GM21737 (cell line): Measurements from ENCODE around the gene SAMMSON.

Source experiments
- ATAC-seq: cut with Tn5 transposase; IDR thresholded peaks from one replicate; pipeline ENCODE4 v1.9.1; 2021; ENCODE audit warnings: mild to moderate bottlenecking, moderate library complexity; ENCODE audit not compliant: unreplicated experiment

SAMMSON gene

DNA sequence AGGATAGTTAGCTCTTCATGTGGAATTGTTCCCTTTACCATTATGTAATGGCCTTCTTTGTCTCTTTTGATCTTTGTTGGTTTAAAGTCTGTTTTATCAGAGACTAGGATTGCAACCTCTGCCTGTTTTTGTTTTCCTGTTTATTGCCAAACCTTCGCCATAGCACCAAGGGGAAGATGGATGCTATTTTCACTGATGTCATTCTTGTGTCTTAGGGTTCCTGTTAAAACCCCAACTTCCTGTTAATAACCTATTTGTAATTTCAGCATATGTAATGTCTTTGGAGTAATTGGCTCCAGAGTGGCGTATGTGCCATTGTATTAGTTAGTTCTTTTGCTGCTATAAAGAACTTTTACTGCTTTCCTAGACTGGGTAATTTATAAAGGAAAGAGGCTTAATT, 10.8 kb downstream of the SAMMSON start:
- no peak for ATAC-seq

DNA sequence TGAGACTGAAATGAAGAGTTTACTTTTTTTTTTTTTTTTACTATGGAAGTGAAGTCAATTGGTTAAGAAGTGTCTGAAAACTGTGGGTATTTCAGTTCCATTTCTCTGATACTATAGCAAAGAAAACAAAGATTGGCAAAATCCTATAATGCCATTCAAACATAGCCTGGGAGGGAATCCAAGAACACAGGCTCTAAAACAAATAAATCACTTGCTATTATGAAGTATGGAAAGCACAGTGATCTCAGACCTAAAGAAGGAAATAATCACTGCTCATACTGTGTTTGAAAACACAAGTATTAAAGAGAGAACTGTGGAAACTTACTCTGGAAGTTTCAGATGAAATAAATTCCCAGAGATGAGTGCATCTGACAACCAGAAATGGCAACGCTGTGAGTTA, 12.0 kb downstream of the SAMMSON start:
- no peak for ATAC-seq

DNA sequence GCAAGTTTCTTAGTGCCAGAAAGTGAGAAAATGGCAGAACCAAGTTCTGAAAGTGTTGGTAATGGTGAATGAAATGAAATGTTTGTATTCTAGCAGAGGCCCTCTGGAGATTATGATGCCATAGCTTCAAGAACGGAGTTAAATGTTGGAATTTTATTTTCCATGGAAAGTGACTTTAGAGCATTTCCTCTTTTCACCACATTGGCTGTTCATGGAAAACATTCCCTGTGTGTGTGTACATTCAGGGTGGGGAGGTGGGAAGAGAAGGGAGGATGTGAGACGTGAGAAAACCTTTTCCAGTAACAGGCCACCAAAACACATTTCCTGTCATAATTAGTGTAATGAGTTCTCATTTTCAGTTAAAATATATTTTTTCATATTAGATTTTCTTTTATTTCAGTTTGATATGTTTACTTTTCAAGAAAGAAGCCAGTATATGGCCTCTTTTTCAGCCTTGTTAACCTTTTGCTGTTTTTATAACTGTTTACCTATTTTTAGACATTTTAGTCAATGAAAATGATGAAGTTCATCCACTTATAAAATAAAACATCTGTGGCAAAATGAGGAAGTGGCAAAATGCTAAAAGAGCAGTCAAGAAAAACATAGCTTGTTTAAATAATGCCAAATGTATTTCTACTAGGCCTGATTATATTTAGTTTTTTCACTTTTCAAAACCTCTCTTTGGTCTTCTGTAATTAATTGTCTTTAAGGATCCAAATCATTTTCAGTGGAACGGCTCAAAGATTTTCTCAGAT, 21.6 kb downstream of the SAMMSON start:
- no peak for ATAC-seq

DNA sequence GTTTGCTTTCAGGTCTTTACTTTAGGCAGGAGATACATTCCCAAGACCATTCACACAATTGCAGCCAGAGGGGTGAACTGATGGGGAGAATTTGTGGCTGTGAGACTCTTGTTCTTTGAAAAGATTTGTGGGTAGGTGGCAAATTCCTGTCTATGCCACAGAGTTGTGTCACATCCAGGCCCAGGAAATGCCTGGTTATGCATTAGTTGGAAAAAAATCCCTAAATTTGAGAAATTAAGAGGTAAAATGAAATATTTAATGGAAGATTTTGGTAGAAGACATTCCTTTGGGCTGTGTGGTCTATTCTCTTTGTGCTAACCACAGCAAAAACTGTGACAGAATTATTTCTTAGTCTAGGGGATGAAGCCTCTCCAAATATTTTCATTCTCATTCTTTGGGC, 28.8 kb downstream of the SAMMSON start:
- no peak for ATAC-seq

DNA sequence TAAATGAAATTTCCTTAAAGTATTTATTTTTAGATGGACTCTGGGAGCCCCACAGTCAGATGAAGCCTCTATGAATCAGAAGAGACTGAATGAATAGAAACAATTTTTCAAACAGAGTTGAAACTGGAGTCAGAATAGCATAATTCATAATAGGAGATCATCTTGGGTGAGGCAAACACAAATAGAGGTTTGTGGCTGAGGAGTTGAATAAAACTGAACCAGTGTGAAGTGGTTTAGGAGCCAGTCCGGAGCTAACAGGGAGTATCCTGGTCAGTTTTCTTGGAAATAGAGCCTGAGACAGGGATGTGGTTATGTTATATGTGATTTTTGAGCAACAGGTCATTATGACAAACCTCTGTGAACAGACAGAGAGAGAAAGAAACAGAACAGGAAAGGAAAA, 39.2 kb downstream of the SAMMSON start:
- ATAC-seq, result no peak

DNA sequence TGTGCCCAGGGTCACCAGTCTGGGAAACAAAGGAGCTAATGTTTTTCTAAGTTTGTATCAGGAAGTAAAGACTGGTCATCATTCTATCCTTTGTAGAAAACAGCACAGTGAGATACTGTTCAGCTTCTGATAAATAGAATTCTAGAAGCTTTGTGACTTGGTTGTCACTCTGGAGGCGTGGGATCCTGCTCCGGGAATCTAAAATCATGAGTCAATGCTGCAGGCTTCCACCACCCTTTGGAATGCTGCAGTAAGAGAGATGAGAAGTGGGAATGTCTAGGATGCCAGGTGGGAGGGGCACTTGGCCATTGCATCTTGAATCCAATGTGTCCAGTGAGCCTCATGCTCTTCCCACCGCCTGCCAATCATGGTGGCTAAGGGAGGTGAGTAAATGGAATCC, 40.9 kb downstream of the SAMMSON start:
- ATAC-seq, result no peak

DNA sequence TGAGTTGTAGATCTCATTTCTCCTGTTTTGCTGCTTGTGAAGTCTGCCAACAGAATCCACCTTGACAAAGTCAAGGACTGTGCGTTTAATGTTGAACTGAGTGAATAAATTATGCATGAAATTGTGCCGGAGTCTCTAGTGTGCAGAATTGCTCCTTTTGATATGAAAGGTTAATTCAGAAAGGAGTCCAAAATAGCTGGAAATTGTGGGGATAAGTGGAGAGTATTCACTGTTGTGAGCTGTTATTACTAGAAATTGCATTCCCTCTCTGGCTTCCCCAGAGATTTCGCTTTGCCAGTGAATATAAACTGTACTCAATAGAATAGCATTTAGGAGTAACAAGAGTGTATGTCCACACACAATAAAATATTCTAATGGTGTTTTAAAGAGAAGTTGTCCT, 43.1 kb downstream of the SAMMSON start:
- ATAC-seq, result no peak

DNA sequence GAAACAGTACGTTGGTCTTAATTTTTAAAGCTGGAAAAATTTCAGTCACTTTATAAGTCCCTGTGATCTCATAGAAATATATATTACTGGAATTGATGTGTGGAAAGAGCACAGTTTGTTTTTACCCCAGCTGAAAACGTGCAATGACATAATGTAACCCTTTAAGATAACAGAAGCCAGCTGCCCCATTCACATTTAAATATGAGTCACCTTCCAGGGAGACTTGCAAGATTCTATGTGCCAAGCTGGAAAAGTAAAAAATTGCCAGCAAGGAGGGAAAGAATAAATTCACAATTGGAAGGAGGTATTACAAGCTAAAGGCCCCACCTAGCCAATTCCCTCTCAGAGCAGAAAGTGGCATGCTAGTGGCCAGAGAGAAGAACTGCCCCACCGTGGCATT, 50.2 kb downstream of the SAMMSON start:
- no peak for ATAC-seq

DNA sequence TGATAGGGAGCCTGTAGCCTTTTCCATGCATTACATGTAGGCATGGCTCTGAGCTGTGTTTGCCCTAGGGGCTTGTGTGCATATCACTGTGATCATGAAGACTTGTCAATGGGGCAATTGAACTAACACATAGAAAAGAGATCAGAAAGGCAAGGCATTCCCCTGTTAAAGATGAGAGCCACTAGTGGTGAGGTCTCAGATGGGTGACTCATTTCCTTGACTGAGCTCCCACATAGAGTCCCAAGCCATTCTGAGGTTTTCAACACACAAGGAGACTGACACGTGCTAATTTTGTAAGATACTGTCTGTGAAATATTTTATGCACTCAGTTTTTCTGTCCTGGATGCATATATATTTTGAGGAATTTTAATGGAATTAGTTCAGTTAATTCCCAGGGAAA, 53.8 kb downstream of the SAMMSON start:
- ATAC-seq, result no peak

DNA sequence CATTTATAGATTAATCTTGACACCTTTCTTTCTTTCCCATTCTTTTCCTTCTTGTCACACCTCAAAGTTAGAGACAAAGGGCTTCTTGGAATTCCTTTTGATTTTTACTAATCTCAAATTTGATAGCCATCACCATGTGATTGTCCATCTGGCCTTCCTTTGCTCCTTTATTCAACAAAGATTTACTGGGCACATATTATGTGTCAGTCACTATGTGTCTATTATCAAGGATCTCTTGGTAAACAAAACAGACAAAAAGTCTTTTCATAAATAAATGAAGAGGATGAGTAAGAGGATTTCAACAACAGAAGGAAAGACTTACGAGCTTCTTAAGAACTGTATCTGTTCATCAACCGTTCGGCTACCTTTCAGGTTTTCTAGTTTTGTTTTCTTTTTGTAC, 56.5 kb downstream of the SAMMSON start:
- ATAC-seq, result no peak

DNA sequence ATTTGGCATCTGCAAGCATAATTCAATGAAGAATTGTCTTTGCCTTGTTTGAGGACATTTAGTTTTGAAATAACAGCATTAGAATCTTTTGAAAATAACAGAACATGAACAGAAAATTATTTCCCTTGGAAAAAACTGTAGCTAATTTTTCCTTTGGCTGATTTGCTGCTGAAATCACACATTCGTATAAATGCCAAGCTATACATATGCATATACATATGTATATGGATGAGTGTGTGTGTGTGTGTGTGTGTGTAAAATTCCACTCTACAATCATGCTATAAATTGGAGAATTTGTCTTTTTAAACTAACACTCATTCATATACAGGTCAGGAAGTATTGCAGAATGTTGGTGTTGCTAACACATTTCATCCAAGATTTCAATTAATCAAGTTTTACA, 57.9 kb downstream of the SAMMSON start:
- ATAC-seq, result no peak

DNA sequence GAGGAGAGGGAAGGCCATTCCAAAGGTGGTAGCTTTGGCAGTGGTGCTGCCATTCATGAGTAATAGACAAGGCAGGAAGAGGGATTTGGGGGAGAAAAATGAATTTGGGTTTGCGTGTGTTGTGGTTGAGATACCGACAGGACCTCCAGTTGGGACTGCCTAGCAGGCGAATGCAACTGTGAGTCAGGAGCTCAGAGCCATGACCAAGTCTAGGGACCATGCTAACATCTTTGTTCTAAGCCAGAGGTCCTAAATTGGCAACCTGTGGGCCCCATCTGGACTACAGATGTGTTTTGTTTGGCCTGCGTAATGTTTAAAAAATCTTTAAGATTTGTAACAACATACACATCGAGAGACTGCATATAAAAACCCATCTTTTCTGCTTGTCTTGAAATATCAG, 61.6 kb downstream of the SAMMSON start:
- no peak for ATAC-seq

DNA sequence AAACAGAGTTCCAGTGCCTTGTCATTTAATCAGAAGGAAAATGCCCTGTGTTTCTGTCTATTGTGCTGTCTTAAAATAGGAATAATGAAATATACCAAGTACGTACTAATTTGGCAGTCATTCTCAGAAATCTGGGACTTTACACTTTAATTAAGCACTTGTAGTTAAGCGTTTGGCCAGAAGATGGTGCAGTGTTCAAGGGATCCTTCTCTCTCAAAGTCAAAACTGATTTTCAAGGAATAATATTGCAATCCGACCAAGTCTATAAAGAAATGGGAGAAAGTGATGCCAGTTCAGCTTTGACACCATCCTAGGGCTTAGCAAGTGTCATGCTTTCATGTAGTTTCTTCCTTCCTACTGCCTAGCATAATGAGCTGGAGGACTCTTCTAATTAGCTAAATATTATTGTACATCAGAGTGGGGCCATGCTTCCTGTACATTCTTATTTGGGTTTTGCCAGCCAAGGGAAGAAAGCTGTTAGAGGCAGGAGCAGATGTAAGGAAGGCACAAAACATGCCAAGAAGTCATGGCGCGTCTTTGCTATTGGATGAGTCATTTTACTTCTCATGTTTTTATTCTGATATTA, 64.8 kb downstream of the SAMMSON start:
- ATAC-seq, result no peak

DNA sequence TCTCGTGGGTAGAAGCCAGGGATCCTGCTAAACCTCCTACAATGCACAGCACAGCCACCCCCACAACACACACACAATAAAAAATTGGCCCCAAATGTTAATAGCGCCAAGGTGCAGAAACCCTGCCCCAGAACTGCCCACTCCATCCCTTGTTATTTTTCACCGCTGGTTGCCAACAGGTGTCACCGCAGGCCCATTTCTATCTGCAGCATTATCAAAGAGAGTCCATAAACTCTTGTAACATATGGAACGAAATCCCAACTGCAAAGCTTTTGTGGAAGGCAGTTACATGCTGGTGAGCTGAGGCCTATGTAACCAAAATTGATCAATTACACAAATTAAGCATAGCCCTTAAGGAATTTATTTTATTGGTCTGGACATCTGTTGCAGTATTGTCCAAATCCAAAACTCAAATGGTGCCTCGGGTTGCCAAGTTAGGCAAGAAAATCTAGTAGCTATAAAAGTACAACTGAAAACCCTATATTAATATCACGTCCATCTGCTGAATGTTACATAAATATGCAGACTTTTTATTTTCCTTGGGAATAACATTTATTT, 66.2 kb downstream of the SAMMSON start:
- no peak for ATAC-seq

DNA sequence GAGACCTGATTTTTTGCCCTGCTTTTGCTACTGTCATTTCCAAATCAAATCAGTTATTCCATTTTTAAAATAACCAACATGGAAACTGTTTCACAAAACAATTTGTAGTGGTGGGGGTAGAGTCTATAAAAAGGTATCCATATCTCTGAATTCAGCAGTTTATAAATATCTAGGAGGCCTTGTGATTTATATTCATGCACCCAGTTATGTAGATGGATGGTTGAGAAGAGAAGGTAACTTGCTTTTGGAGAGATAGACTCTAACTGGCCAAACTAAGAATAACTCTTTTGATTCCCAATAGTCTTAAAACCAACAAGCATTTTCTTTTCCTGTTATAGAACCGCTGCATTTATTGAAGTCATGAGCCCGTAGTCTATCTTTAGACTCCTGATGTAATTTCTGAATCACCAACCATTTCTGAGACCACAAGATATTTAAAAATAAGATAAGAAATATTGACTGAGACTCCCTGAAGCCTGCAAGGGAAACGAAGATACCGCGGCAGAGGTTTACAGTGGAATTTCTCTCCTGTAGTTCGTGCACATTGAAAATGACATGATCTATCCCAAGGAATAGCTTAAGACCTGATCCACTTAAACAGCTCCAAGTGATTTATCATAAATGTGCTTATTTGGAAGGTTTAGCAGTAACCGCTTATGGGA, 68.5 kb downstream of the SAMMSON start:
- no peak for ATAC-seq

DNA sequence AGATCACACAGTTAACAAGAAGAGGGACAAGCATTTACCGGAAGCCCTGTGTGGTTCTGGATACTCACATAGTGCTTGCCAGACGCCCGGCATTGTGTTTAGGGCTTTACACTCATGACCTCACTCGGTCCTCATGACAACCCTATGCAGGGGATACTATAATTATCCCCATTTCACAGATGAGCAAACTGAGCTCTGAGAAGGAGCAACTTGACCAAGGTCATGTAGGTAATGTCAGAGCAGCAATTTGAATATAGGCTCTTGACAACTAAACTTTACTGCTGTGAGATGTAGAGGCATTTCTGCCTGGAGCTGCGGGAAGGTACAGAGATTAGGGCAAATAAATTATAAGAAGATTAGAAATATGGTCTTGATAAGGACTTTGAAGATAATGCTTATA, 70.0 kb downstream of the SAMMSON start:
- no peak for ATAC-seq

DNA sequence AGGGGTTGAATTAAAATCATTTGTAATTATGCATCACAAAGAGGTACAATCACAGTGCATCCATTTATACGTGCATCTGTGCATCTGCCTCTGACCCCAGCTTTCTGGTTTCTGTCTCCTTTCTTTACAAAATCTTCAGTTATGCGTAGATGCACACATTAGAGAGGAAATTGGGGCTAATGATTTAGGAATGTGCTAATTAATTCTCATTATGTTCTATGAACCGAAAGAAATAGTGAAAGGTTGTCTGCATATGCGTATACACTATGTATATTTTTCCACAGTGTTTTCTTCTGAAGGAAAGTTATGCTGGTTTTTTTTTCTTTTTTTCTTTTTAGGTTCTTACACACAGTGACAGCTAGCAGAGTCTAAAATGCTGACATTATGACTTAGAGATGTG, 71.6 kb downstream of the SAMMSON start:
- no peak for ATAC-seq

DNA sequence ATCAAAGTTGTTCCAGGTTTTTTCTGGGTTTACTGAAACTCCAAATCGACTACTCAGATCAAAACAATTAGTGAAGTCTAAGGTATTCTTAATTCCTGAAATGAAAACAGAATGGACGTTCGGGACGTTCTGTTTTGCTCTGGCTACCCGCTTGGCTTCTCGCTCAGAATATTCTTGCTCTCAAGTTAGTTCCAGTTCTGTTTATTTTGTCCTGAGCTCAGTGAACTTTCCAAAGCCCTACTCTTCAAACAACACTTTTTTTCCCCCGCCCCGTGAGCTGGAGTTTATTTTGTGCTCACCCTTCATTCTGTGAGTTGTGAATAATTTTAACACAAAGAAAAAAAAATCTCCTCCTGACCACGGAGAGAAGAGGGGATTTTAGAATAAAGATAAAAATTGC, 72.6 kb downstream of the SAMMSON start:
- no peak for ATAC-seq

DNA sequence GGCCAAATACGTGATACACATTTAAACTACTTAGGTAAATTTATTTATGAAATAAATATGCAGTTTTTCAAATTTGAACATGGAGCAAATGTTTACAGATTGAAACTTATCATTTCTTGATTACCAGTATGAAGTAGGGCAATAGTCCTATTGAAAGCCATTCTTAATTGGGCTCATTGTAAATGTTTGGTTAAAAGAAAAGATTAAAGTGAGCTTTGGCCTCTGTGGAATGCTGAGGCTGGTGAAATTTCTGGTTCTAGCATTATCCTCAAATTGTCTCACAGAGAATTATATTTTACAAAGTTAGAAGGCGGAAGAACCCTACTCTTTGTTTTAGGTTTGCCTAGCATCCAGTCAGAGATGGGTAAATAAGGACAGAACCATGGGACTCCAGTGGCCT, 73.2 kb downstream of the SAMMSON start:
- no peak for ATAC-seq

DNA sequence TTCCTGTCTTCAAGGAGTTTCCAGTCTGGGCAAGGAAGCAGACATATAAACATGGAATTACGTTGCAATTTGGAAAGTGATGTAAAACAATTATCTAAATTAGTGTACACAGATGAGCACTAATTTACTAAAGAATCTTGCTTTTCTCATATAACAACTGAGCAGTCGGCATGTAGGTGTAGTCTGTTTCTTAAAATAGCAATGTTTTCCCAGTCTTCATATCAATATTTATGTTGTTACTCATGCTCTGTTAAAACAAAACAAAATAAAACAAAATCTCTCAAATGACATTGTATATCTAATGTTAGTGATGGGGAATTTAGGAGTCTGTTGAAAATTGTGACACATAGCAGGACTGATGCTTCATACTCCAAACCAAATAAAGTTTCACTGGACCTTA, 75.6 kb downstream of the SAMMSON start:
- ATAC-seq, result no peak

DNA sequence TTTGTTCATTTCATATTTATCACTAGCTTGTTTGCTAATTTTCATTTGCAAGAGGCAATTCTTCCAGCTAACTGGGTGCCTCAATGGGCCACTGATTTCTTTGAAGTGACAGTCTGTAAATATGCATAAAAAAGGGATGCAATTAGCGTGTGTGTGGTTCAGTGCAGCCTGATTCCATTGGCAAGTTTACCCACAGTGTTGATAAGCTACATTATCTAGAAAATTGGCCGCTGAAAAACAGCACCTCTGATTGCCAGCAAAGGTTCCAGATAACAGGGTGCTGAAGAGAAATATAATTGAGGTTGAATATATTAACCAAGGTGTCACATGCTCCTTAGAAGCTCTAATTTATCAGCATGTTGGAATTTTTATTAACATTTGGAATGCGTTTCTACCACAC, 76.9 kb downstream of the SAMMSON start:
- ATAC-seq, result no peak

DNA sequence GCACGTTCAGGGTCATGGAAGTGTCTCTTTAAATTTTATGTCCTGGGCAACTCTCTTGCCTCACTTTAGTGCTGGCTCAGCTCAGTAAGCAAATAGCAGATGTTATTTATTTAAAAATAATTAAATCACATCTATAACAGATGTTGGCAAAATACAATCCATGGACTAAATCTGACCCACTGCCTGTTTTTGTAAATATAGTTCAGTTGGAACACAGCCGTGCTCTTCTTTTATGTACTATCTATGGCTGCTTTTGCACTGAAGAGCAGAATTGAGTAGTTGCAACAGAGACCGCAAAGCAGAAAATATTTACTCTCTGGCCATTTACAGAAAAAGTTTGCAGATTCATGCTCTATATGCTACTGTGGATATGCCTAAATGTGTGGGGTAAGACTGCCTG, 79.2 kb downstream of the SAMMSON start:
- no peak for ATAC-seq
